ENCODE results near the gene KRT39. TPM values are rescaled to one million over a fixed set of nuclear protein-coding genes. Genes with fewer than 3 reads are reported as not detected.

KRT39 gene
- total RNA-seq, 4 donors from 2014 or later: not detected

DNA sequence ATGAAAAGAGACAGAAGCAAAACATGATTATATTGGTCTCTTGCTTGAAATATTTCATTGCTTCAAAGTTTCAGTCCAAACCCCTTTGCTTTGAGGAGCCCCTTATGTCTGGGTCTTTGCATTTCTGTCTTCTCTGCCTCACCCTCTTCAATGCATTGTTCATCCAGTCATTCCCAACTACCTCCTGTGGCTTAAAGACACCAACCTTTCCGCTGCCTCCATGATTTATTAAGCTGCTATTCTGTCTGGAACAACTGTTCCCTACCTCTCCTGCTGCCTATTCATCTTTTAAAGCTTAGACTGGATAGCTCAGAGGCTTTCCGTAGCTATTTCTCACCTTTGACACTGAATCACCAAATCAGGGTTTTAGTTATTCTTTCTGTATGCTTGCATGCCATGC lies 30.6 kb upstream of the KRT39 start:
- TF ChIP-seq, protein P1, sequence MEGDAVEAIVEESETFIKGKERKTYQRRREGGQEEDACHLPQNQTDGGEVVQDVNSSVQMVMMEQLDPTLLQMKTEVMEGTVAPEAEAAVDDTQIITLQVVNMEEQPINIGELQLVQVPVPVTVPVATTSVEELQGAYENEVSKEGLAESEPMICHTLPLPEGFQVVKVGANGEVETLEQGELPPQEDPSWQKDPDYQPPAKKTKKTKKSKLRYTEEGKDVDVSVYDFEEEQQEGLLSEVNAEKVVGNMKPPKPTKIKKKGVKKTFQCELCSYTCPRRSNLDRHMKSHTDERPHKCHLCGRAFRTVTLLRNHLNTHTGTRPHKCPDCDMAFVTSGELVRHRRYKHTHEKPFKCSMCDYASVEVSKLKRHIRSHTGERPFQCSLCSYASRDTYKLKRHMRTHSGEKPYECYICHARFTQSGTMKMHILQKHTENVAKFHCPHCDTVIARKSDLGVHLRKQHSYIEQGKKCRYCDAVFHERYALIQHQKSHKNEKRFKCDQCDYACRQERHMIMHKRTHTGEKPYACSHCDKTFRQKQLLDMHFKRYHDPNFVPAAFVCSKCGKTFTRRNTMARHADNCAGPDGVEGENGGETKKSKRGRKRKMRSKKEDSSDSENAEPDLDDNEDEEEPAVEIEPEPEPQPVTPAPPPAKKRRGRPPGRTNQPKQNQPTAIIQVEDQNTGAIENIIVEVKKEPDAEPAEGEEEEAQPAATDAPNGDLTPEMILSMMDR (IDR thresholded peaks at IDR 0.05; ENCODE audit: low read depth): no peak

DNA sequence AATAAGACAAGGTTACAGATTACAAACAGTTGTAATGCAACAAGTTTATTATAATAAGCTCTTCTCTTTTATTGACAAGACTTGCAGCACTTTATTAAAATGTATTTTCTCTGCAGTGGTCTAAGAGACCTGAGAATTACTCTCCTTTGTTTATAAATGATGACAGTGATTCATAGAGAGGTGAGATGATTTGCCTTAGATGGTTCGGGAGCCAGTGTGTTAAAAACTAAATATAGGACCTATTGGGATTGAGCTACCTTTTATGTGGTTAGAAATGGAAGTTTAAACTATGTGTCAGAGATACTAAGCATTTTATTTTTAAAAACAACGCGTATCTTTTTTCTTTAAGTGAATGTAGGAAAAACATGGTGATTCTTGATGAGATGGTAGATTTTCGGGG lies 30.1 kb upstream of the KRT39 start:
- TF ChIP-seq, protein P1 (IDR thresholded peaks at IDR 0.05; ENCODE audit: low read depth): no peak

DNA sequence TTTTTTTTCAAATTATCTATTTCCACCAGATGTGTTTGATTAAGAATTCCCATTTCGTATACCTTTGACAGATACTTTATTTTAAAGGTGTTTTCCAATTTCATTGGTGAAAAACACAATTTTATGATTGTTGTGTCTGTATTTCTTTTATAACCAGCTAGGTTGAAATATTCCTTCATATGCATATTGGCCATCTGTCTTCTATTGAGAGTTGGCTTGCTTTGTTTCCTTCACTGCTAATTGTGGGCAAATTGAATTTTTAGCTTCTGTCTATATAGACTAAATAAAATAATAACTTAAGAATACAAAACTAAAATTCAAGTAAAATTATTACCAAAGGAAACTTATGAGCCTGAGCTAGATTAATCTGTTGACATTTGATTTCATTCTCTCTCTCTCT lies 28.4 kb upstream of the KRT39 start:
- TF ChIP-seq, protein P1 (IDR thresholded peaks at IDR 0.05; ENCODE audit: low read depth): no peak

DNA sequence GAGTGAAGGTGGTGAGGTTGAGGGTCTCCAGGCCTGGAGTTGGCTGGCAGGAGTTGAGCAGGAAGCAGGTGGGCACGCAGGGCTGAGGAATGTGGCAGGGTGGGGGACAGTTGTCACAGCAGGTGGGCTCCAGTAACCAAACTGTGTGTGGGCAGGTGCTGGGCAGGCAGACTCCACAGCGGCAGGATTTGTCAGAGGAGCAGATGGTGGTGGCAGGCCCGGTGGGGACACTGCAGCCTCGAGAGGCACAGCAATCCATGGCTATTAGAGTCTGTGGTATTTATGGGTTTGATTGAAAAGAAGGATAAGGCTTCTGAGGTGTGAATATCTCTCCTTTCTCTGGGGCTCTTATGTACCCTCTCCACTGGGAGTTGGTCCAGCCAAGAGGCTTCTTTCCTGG lies 27.1 kb upstream of the KRT39 start, which contains the start of gene KRTAP3-3:
KRTAP3-3 (minus strand) TSS at position 326 of the 400 bp plus-strand sequence; CDS start at position 259, 67 bp downstream.
- TF ChIP-seq, protein P1 (IDR thresholded peaks at IDR 0.05; ENCODE audit: low read depth): no peak

DNA sequence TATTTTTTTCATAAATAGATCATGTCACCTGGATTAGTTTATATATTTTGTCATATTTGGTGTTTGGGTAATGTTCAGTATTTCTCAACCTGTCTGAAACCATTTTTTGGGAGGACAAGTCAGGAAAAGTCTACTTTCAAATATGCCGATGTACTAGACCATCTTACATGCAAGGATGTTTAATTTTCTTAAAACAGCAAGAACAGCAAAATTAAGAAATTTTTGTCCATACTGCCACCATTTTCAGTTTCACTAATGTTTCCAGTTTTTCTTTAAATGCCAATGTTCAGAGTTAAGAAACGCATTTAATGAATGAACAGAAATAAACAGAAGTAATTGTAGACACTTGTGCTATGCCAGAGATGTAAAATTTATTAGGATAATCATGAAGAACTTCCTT lies 26.3 kb upstream of the KRT39 start:
- TF ChIP-seq, protein P1 (IDR thresholded peaks at IDR 0.05; ENCODE audit: low read depth): no peak

DNA sequence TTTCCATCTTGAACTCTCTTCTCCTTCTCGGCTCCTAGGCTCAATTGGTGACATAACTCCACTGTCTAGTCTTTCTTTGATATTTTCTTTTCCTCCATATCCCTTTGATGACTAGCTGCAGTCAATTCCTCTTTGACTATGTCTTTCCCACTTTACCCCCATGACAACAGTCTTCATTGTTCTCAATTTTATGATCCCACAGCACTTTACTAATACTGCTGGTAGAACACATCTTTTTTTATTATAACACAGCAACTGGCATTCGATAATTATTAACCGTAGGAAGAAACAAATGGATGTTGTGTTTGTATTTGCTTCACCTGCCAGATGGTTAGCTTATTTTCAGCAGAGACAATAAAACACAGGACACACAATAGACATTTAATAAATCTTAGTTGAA lies 25.9 kb upstream of the KRT39 start:
- TF ChIP-seq, protein P1 (IDR thresholded peaks at IDR 0.05; ENCODE audit: low read depth): no peak

DNA sequence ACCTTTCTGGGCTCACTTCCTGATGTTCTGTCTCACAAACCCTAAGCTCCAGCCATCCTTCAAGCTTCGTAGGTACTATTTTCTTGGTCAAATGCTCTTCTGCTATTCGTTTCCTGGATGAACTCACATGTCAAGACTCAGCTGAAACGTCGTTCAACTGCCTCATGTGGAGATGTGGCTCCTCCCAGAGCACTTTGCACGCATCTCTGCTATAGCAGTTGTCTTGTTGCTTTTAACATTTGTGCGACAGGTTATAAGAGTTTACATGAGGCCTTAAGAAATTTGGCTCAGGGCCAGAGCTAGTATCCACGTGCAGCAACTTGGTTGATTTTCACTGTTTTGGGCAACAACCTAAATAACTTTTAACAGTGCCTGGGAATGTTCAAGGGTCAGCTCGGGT lies 20.2 kb upstream of the KRT39 start:
- TF ChIP-seq, protein P1 (IDR thresholded peaks at IDR 0.05; ENCODE audit: low read depth): no peak

Measured in subcutaneous adipose tissue (tissue), 4 donors.